Stimulated activated memory B cell treated with anti-CD40 and anti-IgM and Interleukin-4, amounts not matched to agents 10 μg/mL and 1 μg/mL and 100 μg/mL, for 72 hours (primary cell): Measurements from ENCODE around the gene SMARCD2.
A peak's percentile ranks its signal among the peaks of the same experiment; 100 is the strongest.
"Not testable (repeated sequence)": the region's sequence is repeated elsewhere in the genome, so short reads cannot be mapped to it uniquely, and the experiment has no call there.

ENCODE experiments used
- ATAC-seq: fragments of 150-1000 bp; cut with Tn5 transposase; 2 replicates; pipeline ENCODE4 v1.10.0; 2021
- H3K27ac Mint-ChIP-seq: one replicate; pipeline ENCODE4 v1.8.0; 2022; ENCODE audit warnings: mild to moderate bottlenecking, mixed read lengths
- H3K27me3 Mint-ChIP-seq: one replicate; pipeline ENCODE4 v1.8.0; 2022; ENCODE audit warnings: mixed read lengths
- H3K36me3 Mint-ChIP-seq: one replicate; pipeline ENCODE4 v1.8.0; 2022; ENCODE audit warnings: mixed read lengths
- H3K4me1 Mint-ChIP-seq: one replicate; pipeline ENCODE4 v1.8.0; 2022; ENCODE audit warnings: mixed read lengths
- H3K4me3 Mint-ChIP-seq: one replicate; pipeline ENCODE4 v1.8.0; 2022; ENCODE audit warnings: mild to moderate bottlenecking, moderate library complexity, mixed read lengths
- H3K9me3 Mint-ChIP-seq: one replicate; pipeline ENCODE4 v1.8.0; 2022; ENCODE audit warnings: mixed read lengths

Gene SMARCD2

GRCh38 chr17:63842540-63843386 is at the start of gene SMARCD2:
SMARCD2 (minus strand) TSS chr17:63842685; CDS start chr17:63842674, 11 bp downstream.
- H3K27ac Mint-ChIP-seq = peak within 1 kb of the TSS; percentile 95
- H3K27me3 Mint-ChIP-seq = no peaks in the 10 kb centered on the region
- H3K4me1 Mint-ChIP-seq = peaks cover 51% of the 10 kb centered on the region
- H3K36me3 Mint-ChIP-seq = no peaks in the 10 kb centered on the region
- peak; percentile 96 for ATAC-seq
- H3K4me3 Mint-ChIP-seq = peak within 1 kb of the TSS; percentile 94
- no peaks in the 10 kb centered on the region for H3K9me3 Mint-ChIP-seq

- H3K36me3 Mint-ChIP-seq, H3K4me3 Mint-ChIP-seq, H3K9me3 Mint-ChIP-seq, H3K27me3 Mint-ChIP-seq, H3K27ac Mint-ChIP-seq: not testable (repeated sequence)
- ATAC-seq = peak; percentile 83
- peaks cover 15% of the 10 kb centered on the region for H3K4me1 Mint-ChIP-seq
Observed at GRCh38 chr17:63889026-63889848, 46.8 kb upstream of the SMARCD2 start.

DNA sequence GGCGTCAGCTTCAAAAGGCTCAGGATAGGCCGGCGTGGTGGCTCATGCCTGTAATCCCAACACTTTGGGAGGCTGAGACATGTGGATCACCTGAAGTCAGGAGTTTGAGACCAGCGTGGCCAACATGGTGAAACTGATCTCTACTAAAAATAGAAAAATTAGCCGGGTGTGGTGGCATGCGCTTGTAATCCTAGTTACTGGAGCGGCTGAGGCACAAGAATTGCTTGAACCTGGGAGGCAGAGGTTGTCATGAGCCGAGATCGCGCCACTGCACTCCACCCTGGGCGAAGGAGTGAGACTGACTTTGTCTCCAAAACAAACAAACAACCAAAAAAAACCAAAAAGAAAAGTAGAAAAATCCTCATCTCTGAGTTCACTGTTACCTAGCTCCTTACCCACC is 42.6 kb upstream of the SMARCD2 start:
- ATAC-seq, H3K27ac Mint-ChIP-seq, H3K27me3 Mint-ChIP-seq, H3K4me3 Mint-ChIP-seq, H3K9me3 Mint-ChIP-seq, H3K36me3 Mint-ChIP-seq: not testable (repeated sequence)
- H3K4me1 Mint-ChIP-seq = peaks cover 22% of the 10 kb centered on the region

- H3K9me3 Mint-ChIP-seq, H3K36me3 Mint-ChIP-seq, H3K27ac Mint-ChIP-seq, H3K4me3 Mint-ChIP-seq, ATAC-seq, H3K27me3 Mint-ChIP-seq: not testable (repeated sequence)
- H3K4me1 Mint-ChIP-seq = peaks cover 31% of the 10 kb centered on the region
Observed at GRCh38 chr17:63882626-63883126, 40.2 kb upstream of the SMARCD2 start.

- peaks cover 31% of the 10 kb centered on the region for H3K4me1 Mint-ChIP-seq
- H3K36me3 Mint-ChIP-seq = no peaks in the 10 kb centered on the region
- H3K27ac Mint-ChIP-seq = no peak within 1 kb of the TSS
- no peaks in the 10 kb centered on the region for H3K27me3 Mint-ChIP-seq
- no peaks in the 10 kb centered on the region for H3K9me3 Mint-ChIP-seq
- H3K4me3 Mint-ChIP-seq = no peak within 1 kb of the TSS
- peak; percentile 73 for ATAC-seq
Observed at GRCh38 chr17:63881935-63882601, 39.6 kb upstream of the SMARCD2 start, which contains the start of gene GH2. GH2 (minus strand) TSS chr17:63881944; CDS start chr17:63881801, 143 bp downstream.

DNA sequence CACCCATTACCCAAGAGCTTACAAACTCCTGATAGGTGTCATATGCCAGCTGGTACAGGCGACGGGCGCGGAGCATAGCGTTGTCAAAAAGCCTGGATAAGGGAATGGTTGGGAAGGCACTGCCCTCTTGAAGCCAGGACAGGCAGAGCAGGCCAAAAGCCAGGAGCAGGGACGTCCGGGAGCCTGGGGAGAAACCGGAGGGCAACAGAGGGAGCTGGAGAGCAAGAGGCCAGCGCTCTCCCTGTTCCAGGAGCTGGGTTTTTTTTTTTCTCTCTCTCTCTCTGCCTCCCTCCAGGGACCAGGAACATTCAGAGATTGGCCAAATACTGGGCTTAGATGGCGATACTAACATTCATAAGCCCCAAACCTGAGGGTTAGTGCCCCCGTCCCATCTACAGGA is 38.9 kb upstream of the SMARCD2 start:
- not testable (repeated sequence) for H3K36me3 Mint-ChIP-seq, ATAC-seq, H3K4me3 Mint-ChIP-seq, H3K27ac Mint-ChIP-seq, H3K27me3 Mint-ChIP-seq, H3K9me3 Mint-ChIP-seq
- H3K4me1 Mint-ChIP-seq = peaks cover 31% of the 10 kb centered on the region

GRCh38 chr17:63880706-63881105 is 38.2 kb upstream of the SMARCD2 start:
- H3K27me3 Mint-ChIP-seq = peaks cover 2% of the 10 kb centered on the region
- no peaks in the 10 kb centered on the region for H3K36me3 Mint-ChIP-seq
- H3K4me3 Mint-ChIP-seq = no peak overlapping the region
- no peak overlapping the region for H3K27ac Mint-ChIP-seq
- no peaks in the 10 kb centered on the region for H3K9me3 Mint-ChIP-seq
- H3K4me1 Mint-ChIP-seq = peaks cover 31% of the 10 kb centered on the region
- no peak for ATAC-seq

DNA sequence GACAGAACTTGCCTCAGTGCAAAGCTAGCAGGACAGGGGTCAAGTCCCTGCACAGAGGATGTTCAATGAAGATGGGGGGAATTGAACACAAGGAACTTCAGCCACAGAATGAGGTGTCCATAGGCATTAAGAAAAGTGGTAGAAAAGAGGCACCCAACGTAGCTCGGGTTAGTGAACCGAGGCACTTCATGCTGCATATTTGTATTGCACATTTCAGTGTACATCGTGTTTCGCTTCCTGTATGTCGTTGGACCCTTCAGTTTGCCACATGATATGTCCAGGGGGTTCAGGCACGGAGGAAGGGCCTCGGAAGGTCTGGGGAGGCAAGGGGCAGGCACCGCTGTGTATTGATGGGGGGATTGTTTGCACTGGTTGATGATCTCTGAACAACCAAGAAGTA is 35.9 kb upstream of the SMARCD2 start:
- Mint-ChIP-seq H3K4me1 (peaks cover 27% of the 10 kb centered on the region), H3K4me3 (peak overlapping the region; percentile 49), H3K27me3 (peaks cover 11% of the 10 kb centered on the region), H3K27ac (peak overlapping the region; percentile 9)
- ATAC-seq = peak; percentile 66
- H3K36me3 Mint-ChIP-seq, H3K9me3 Mint-ChIP-seq: not testable (repeated sequence)

GRCh38 chr17:63874693-63875092 is 32.2 kb upstream of the SMARCD2 start:
- Mint-ChIP-seq H3K27me3 (peaks cover 11% of the 10 kb centered on the region), H3K4me1 (peaks cover 21% of the 10 kb centered on the region)
- not testable (repeated sequence) for H3K9me3 Mint-ChIP-seq, H3K4me3 Mint-ChIP-seq, H3K36me3 Mint-ChIP-seq, H3K27ac Mint-ChIP-seq, ATAC-seq

DNA sequence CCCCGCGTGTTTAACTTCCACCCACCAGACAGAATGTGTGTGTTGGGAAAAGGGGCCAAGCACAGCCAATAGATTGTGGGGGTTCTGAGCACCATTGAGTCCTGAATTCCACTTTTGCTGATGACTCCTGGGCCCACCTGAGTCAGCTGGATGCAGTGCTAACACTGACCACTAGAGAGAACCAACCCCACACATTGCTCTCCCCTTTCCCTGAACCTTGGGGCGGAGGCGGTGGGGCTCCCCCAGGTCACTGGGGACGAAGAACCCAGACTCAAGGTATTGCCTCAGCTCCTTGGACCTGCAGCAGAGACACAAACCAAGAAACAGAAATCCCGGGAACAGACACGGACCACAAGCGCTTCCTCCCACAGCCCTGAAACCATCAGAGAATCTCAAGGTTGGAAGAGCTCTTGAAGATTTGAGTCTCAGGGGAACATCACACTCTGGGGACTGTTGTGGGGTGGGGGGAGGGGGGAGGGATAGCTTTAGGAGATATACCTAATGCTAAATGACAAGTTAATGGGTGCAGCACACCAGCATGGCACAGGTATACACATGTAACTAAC is 31.7 kb upstream of the SMARCD2 start:
- not testable (repeated sequence) for H3K9me3 Mint-ChIP-seq, H3K36me3 Mint-ChIP-seq, H3K27ac Mint-ChIP-seq, ATAC-seq, H3K4me3 Mint-ChIP-seq
- H3K4me1 Mint-ChIP-seq = peaks cover 21% of the 10 kb centered on the region
- H3K27me3 Mint-ChIP-seq = peaks cover 11% of the 10 kb centered on the region

DNA sequence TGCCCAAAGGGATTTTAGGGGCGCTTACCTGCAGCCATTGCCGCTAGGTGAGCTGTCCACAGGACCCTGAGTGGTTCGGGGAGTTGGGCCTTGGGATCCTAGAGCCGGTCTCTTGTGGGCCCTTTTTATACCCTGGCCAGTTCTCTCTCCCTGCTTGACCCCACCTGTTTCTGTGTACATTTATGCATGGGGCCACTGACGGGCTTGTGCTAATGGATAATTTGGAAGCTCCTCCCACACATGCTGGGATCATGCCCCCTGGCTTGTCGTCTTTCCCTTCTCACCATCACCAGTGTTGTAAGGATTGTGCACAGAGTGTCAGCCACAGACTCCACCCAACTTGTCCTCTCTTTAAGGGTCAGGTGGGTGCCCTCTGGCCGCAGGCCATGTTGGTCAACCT is 31.1 kb upstream of the SMARCD2 start, which contains the start of gene CSH2:
Gene CSH2, minus strand, starts transcription at position 101 of the 400 bp plus-strand sequence. Its CDS starts 63 bp downstream, at position 38.
- ATAC-seq, H3K27ac Mint-ChIP-seq: not testable (repeated sequence)
- H3K27me3 Mint-ChIP-seq = peaks cover 11% of the 10 kb centered on the region

DNA sequence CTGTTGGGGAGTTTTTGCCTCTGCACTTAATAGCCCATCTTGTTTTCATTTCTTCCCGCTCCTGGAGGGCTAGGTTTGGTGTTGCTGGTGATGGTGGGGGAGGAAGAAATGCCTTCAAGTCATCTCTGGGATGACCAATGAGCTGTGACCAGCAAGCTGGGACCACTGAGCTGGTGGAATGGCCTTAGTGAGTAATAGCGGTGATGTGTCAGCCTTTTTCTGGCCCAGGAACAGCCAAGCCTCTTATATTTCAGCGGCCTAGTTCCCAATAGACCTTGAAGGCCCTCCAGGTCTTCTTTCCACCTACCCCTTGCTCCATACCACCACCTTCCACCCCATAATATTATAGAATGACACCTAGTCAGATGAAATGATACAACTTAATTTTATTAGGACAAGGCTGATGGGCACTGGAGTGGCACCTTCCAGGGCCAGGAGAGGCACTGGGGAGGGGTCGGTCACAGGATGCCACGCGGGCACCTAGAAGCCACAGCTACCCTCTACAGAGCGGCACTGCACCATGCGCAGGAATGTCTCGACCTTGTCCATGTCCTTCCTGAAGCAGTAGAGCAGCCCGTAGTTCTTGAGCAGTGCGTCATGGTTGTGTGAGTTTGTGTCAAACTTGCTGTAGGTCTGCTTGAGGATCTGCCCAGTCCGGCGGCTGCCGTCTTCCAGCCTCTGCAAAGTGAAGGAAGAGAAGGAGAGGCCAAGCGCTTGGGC is 29.3 kb upstream of the SMARCD2 start:
- not testable (repeated sequence) for H3K27ac Mint-ChIP-seq, H3K4me3 Mint-ChIP-seq, H3K9me3 Mint-ChIP-seq, H3K36me3 Mint-ChIP-seq, H3K4me1 Mint-ChIP-seq, ATAC-seq
- peaks cover 11% of the 10 kb centered on the region for H3K27me3 Mint-ChIP-seq

More for the DNA sequence above, 31.1 kb upstream of the SMARCD2 start, which contains the start of gene CSH2:
- not testable (repeated sequence) for H3K9me3 Mint-ChIP-seq, H3K4me3 Mint-ChIP-seq, H3K36me3 Mint-ChIP-seq
- peaks cover 15% of the 10 kb centered on the region for H3K4me1 Mint-ChIP-seq

DNA sequence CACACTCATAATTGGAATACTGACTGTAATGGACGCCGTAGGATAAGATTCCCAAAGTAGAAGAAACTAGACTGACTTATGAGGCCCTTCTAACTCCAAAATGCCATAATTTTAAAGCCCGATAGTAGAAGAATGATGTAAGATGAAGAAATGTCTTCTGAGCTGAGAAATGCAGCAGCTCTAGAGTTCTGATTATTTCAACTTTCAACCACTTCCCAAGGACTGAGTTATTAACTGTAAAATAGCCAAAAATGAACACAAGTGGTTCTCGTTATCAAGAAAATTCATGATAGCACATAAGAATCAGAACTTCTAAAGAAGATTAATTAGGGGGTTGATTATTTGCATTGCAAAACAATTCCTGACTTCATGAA is 27.8 kb upstream of the SMARCD2 start:
- H3K36me3 Mint-ChIP-seq, H3K4me3 Mint-ChIP-seq, ATAC-seq, H3K9me3 Mint-ChIP-seq, H3K27ac Mint-ChIP-seq, H3K27me3 Mint-ChIP-seq: not testable (repeated sequence)
- H3K4me1 Mint-ChIP-seq = peaks cover 12% of the 10 kb centered on the region
